Measurements from ENCODE around the gene RBM17.
"Not testable (repeated sequence)": the region's sequence is repeated elsewhere in the genome, so short reads cannot be mapped to it uniquely, and the experiment has no call there.

Gene RBM17

DNA sequence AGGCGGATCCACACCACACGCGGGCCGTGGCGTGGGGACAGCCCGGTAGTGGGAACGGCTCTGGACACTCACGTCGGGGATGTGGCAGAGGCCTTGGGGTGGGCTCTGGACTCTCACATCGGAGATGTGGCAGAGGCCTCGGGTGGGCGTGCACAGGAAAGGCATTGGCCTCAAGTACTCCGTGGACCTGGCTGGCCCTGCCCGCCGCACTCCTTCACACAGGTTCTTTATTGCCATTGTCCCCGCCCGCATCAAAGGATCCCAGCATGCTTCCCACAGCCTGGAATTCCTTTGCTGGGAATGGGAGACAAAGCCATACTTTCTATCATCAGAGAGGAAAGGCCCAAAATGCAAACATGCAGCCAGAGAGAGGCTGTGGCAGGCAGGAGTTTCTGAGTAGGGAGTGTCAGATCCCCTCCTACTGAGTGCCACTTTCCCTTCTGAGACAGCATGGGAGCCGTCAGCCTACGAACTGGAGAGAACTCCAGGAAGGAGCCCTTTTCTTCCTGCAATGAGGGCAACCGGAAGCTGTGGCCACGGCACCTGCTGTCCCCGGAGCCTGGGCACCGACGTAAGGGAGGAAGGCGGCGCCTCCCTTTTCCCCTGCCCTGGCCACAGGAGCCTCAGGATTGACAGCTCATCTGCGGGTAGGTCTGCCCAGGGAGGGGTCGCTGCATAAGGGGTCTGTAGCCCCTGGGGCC, 51.5 kb downstream of the RBM17 start:
- H3K4me3 ChIP-seq (ENCODE audit: low read depth, low read length) = no peak overlapping the region
- H3K27ac ChIP-seq (ENCODE audit: low read depth, low read length) = no peak overlapping the region

DNA sequence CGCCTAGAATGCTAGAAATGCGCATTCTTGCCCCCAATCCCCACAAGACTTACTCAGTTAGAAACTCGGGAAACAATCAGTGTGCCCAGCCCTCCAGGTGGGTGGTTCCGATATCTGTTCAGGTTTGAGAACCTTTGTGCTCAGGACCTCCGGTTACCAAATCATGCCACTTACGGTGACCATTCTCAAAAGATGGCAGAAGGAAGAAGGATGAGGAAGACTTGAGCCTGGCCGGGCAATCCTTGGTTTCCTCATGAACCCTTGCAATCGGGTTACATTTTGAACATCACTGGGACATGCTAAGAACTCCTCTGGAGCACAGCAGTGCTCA, 52.1 kb downstream of the RBM17 start:
- H3K27ac ChIP-seq (ENCODE audit: low read depth, low read length) = no peak overlapping the region

More for the DNA sequence above, 51.5 kb downstream of the RBM17 start:
- no peak overlapping the region for H3K9ac ChIP-seq (ENCODE audit: low read length)
- H3K9me3 ChIP-seq (ENCODE audit: control insufficient read depth, insufficient read depth, low read depth, low read length) = no peaks in the 10 kb centered on the region
- peaks cover 18% of the 10 kb centered on the region for H3K27me3 ChIP-seq (ENCODE audit: control insufficient read depth, insufficient read depth, low read length)
- peaks cover 26% of the 10 kb centered on the region for H3K4me1 ChIP-seq (ENCODE audit: control insufficient read depth, insufficient read depth, low read length)
- H3K36me3 ChIP-seq (ENCODE audit: control insufficient read depth, insufficient read depth, low read length) = no peaks in the 10 kb centered on the region

DNA sequence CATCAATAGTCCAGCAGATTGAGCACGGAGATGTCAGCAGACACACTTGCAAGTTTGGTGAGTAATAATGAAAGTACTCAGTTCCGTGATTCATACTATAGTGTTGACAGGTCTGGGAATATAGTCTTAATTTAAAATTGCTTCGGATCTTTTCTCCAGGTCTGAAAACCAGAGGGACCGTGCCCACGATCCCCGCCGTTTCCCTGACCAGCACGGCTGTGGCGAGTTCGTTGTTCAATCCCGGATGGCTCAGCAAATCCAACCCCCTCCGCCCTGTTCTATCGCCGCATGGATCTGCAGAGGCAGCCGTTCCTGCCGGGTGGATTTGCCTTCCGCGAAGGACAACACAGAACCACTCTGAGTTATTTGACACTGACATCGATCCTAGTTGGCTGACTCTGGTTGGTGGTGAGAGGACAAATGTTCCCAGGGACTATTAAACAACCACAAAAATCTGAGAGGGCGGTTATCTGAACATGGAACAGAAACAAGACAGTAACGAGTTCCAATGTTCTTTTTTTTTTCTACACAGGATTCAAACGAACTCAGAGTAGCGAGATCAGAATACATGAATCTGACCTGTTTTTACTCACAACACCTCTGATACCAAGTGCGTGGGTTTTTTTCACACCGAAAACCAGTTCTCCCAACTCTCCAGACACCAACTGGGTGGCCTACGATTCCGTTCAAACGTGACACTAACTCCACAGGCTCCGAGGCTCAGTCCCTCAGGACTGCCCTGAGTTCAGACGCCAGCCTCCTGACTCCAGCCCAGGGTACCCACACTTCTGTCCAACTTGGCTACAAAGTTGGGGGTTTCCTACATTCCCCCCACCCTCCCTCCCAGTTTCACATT, 52.7 kb downstream of the RBM17 start:
- no peaks in the 10 kb centered on the region for H3K36me3 ChIP-seq (ENCODE audit: control insufficient read depth, insufficient read depth, low read length)
- H3K27me3 ChIP-seq (ENCODE audit: control insufficient read depth, insufficient read depth, low read length) = peaks cover 18% of the 10 kb centered on the region
- H3K9me3 ChIP-seq (ENCODE audit: control insufficient read depth, insufficient read depth, low read depth, low read length) = no peaks in the 10 kb centered on the region
- peaks cover 31% of the 10 kb centered on the region for H3K4me1 ChIP-seq (ENCODE audit: control insufficient read depth, insufficient read depth, low read length)
- no peak overlapping the region for H3K27ac ChIP-seq (ENCODE audit: low read depth, low read length)
- H3K9ac ChIP-seq (ENCODE audit: low read length) = no peak overlapping the region
- H3K4me3 ChIP-seq (ENCODE audit: low read depth, low read length) = no peak overlapping the region

More for the DNA sequence above, 52.1 kb downstream of the RBM17 start:
- peaks cover 18% of the 10 kb centered on the region for H3K27me3 ChIP-seq (ENCODE audit: control insufficient read depth, insufficient read depth, low read length)
- H3K4me1 ChIP-seq (ENCODE audit: control insufficient read depth, insufficient read depth, low read length) = peaks cover 29% of the 10 kb centered on the region
- no peak overlapping the region for H3K9ac ChIP-seq (ENCODE audit: low read length)
- H3K4me3 ChIP-seq (ENCODE audit: low read depth, low read length) = no peak overlapping the region
- H3K9me3 ChIP-seq (ENCODE audit: control insufficient read depth, insufficient read depth, low read depth, low read length) = no peaks in the 10 kb centered on the region
- no peaks in the 10 kb centered on the region for H3K36me3 ChIP-seq (ENCODE audit: control insufficient read depth, insufficient read depth, low read length)

DNA sequence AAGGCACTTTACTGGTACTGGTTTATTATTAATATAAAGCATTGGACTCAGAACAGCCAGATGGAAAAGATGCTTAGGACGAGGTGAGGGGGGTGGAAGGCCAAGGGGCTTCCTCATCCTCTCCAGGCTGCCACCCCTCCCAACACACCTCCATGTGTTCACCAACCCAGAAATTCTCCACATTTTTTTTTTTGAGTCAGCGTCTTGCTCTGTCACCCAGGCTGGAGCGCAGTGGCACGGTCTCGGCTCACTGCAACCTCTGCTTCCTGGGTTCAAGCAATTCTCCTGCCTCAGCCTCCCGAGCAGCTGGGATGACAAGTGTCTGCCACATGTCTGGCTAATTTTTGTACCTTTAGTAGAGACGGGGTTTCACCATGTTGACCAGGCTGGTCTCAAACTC, 53.4 kb downstream of the RBM17 start:
- Histone ChIP-seq H3K27me3 (ENCODE audit: control insufficient read depth, insufficient read depth, low read length) (peaks cover 18% of the 10 kb centered on the region), H3K4me1 (ENCODE audit: control insufficient read depth, insufficient read depth, low read length) (peaks cover 32% of the 10 kb centered on the region)
- H3K4me3 ChIP-seq (ENCODE audit: low read depth, low read length); H3K9ac ChIP-seq (ENCODE audit: low read length); H3K9me3 ChIP-seq (ENCODE audit: control insufficient read depth, insufficient read depth, low read depth, low read length); H3K36me3 ChIP-seq (ENCODE audit: control insufficient read depth, insufficient read depth, low read length); H3K27ac ChIP-seq (ENCODE audit: low read depth, low read length): not testable (repeated sequence)

GRCh38 chr10:6142644-6143043, 53.8 kb downstream of the RBM17 start:
- no peak overlapping the region for H3K27ac ChIP-seq (ENCODE audit: low read depth, low read length)
- no peak overlapping the region for H3K4me3 ChIP-seq (ENCODE audit: low read depth, low read length)
- no peaks in the 10 kb centered on the region for H3K36me3 ChIP-seq (ENCODE audit: control insufficient read depth, insufficient read depth, low read length)
- H3K9me3 ChIP-seq (ENCODE audit: control insufficient read depth, insufficient read depth, low read depth, low read length) = no peaks in the 10 kb centered on the region
- no peak overlapping the region for H3K9ac ChIP-seq (ENCODE audit: low read length)
- peaks cover 32% of the 10 kb centered on the region for H3K4me1 ChIP-seq (ENCODE audit: control insufficient read depth, insufficient read depth, low read length)
- peaks cover 18% of the 10 kb centered on the region for H3K27me3 ChIP-seq (ENCODE audit: control insufficient read depth, insufficient read depth, low read length)

- Histone ChIP-seq H3K36me3 (ENCODE audit: control insufficient read depth, insufficient read depth, low read length) (peaks cover 5% of the 10 kb centered on the region; the same call in 1 of the 2 replicates), H3K27me3 (ENCODE audit: control insufficient read depth, insufficient read depth, low read length) (peaks cover 18% of the 10 kb centered on the region), H3K27ac (ENCODE audit: low read depth, low read length) (no peak overlapping the region), H3K4me3 (ENCODE audit: low read depth, low read length) (no peak overlapping the region), H3K4me1 (ENCODE audit: control insufficient read depth, insufficient read depth, low read length) (peaks cover 32% of the 10 kb centered on the region), H3K9ac (ENCODE audit: low read length) (no peak overlapping the region), H3K9me3 (ENCODE audit: control insufficient read depth, insufficient read depth, low read depth, low read length) (no peaks in the 10 kb centered on the region)
Measured at GRCh38 chr10:6143181-6143580, 54.3 kb downstream of the RBM17 start.

- peaks cover 18% of the 10 kb centered on the region for H3K27me3 ChIP-seq (ENCODE audit: control insufficient read depth, insufficient read depth, low read length)
- peak overlapping the region; percentile 49; the same call in 1 of the 2 replicates for H3K27ac ChIP-seq (ENCODE audit: low read depth, low read length)
- peak overlapping the region; percentile 85 for H3K9ac ChIP-seq (ENCODE audit: low read length)
- no peaks in the 10 kb centered on the region for H3K9me3 ChIP-seq (ENCODE audit: control insufficient read depth, insufficient read depth, low read depth, low read length)
- H3K4me1 ChIP-seq (ENCODE audit: control insufficient read depth, insufficient read depth, low read length) = peaks cover 32% of the 10 kb centered on the region
- peak overlapping the region; percentile 88 for H3K4me3 ChIP-seq (ENCODE audit: low read depth, low read length)
- peaks cover 7% of the 10 kb centered on the region; the same call in 1 of the 2 replicates for H3K36me3 ChIP-seq (ENCODE audit: control insufficient read depth, insufficient read depth, low read length)
Measured at GRCh38 chr10:6144406-6145165, 55.8 kb downstream of the RBM17 start.

GRCh38 chr10:6145166-6145987, 56.5 kb downstream of the RBM17 start:
- no peaks in the 10 kb centered on the region for H3K9me3 ChIP-seq (ENCODE audit: control insufficient read depth, insufficient read depth, low read depth, low read length)
- H3K9ac ChIP-seq (ENCODE audit: low read length) = peak overlapping the region; percentile 85
- peaks cover 24% of the 10 kb centered on the region for H3K4me1 ChIP-seq (ENCODE audit: control insufficient read depth, insufficient read depth, low read length)
- H3K27me3 ChIP-seq (ENCODE audit: control insufficient read depth, insufficient read depth, low read length) = peaks cover 18% of the 10 kb centered on the region
- H3K36me3 ChIP-seq (ENCODE audit: control insufficient read depth, insufficient read depth, low read length) = peaks cover 7% of the 10 kb centered on the region; the same call in 1 of the 2 replicates
- H3K27ac ChIP-seq (ENCODE audit: low read depth, low read length) = peak overlapping the region; percentile 49; the same call in 1 of the 2 replicates
- H3K4me3 ChIP-seq (ENCODE audit: low read depth, low read length) = peak overlapping the region; percentile 88

GRCh38 chr10:6146013-6146785, 57.4 kb downstream of the RBM17 start:
- Histone ChIP-seq H3K27ac (ENCODE audit: low read depth, low read length) (no peak overlapping the region), H3K9me3 (ENCODE audit: control insufficient read depth, insufficient read depth, low read depth, low read length) (no peaks in the 10 kb centered on the region), H3K4me1 (ENCODE audit: control insufficient read depth, insufficient read depth, low read length) (peaks cover 21% of the 10 kb centered on the region), H3K36me3 (ENCODE audit: control insufficient read depth, insufficient read depth, low read length) (peaks cover 7% of the 10 kb centered on the region; the same call in 1 of the 2 replicates), H3K4me3 (ENCODE audit: low read depth, low read length) (peak overlapping the region; percentile 88), H3K27me3 (ENCODE audit: control insufficient read depth, insufficient read depth, low read length) (peaks cover 14% of the 10 kb centered on the region; the same call in 1 of the 2 replicates), H3K9ac (ENCODE audit: low read length) (peak overlapping the region; percentile 8)

Measured in HUES6 (cell line).